Measurements from ENCODE around the gene SLA2.
"Not testable (repeated sequence)": the region's sequence is repeated elsewhere in the genome, so short reads cannot be mapped to it uniquely, and the experiment has no call there.

SLA2 gene

GRCh38 chr20:36676701-36677421, 30.9 kb upstream of the SLA2 start:
- Histone ChIP-seq H3K9me3 (ENCODE audit: low read depth, low read length) (no peaks in the 10 kb centered on the region), H3K4me3 (no peak overlapping the region), H3K36me3 (ENCODE audit: insufficient read depth, low read length) (peaks cover 5% of the 10 kb centered on the region), H3K9ac (ENCODE audit: insufficient read length) (no peak overlapping the region), H3K27ac (no peak overlapping the region)
- no peak for DNase-seq (ENCODE audit: low read depth, low spot score)
- TF ChIP-seq FOXP2 (optimal IDR thresholded peaks at IDR 0.05; ENCODE audit: control extremely low read depth, extremely low read length, insufficient read depth) (no peak), POLR2AphosphoS5 (IDR thresholded peaks at IDR 0.05; ENCODE audit: borderline replicate concordance, low read depth, low read length) (no peak), EZH2 (IDR thresholded peaks at IDR 0.05) (no peak)

GRCh38 chr20:36675545-36675944, 29.5 kb upstream of the SLA2 start:
- not testable (repeated sequence) for H3K27ac ChIP-seq; DNase-seq (ENCODE audit: low read depth, low spot score); H3K9ac ChIP-seq (ENCODE audit: insufficient read length); H3K36me3 ChIP-seq (ENCODE audit: insufficient read depth, low read length); H3K9me3 ChIP-seq (ENCODE audit: low read depth, low read length); H3K4me3 ChIP-seq

GRCh38 chr20:36672991-36673390, 27.0 kb upstream of the SLA2 start:
- Histone ChIP-seq H3K36me3 (ENCODE audit: insufficient read depth, low read length) (no peaks in the 10 kb centered on the region), H3K27ac (no peak overlapping the region), H3K9ac (ENCODE audit: insufficient read length) (no peak overlapping the region), H3K4me3 (no peak overlapping the region), H3K9me3 (ENCODE audit: low read depth, low read length) (no peaks in the 10 kb centered on the region)
- TF ChIP-seq EZH2 (IDR thresholded peaks at IDR 0.05) (no peak), POLR2AphosphoS5 (IDR thresholded peaks at IDR 0.05; ENCODE audit: borderline replicate concordance, low read depth, low read length) (no peak), FOXP2 (optimal IDR thresholded peaks at IDR 0.05; ENCODE audit: control extremely low read depth, extremely low read length, insufficient read depth) (no peak)
- no peak for DNase-seq (ENCODE audit: low read depth, low spot score)

- Histone ChIP-seq H3K4me3 (no peak overlapping the region), H3K9ac (ENCODE audit: insufficient read length) (no peak overlapping the region), H3K36me3 (ENCODE audit: insufficient read depth, low read length) (no peaks in the 10 kb centered on the region), H3K9me3 (ENCODE audit: low read depth, low read length) (no peaks in the 10 kb centered on the region), H3K27ac (no peak overlapping the region)
- no peak for DNase-seq (ENCODE audit: low read depth, low spot score)
- TF ChIP-seq FOXP2 (optimal IDR thresholded peaks at IDR 0.05; ENCODE audit: control extremely low read depth, extremely low read length, insufficient read depth) (no peak), EZH2 (IDR thresholded peaks at IDR 0.05) (no peak), POLR2AphosphoS5 (IDR thresholded peaks at IDR 0.05; ENCODE audit: borderline replicate concordance, low read depth, low read length) (no peak)
These were observed 24.8 kb upstream of the SLA2 start for GRCh38 chr20:36670665-36671357.

GRCh38 chr20:36666181-36666740, 20.3 kb upstream of the SLA2 start:
- no peak overlapping the region for H3K27ac ChIP-seq
- no peak overlapping the region for H3K4me3 ChIP-seq
- no peaks in the 10 kb centered on the region for H3K9me3 ChIP-seq (ENCODE audit: low read depth, low read length)
- H3K36me3 ChIP-seq (ENCODE audit: insufficient read depth, low read length), result peaks cover 9% of the 10 kb centered on the region; the same call in 1 of the 2 replicates
- DNase-seq (ENCODE audit: low read depth, low spot score), result no peak
- TF ChIP-seq FOXP2 (optimal IDR thresholded peaks at IDR 0.05; ENCODE audit: control extremely low read depth, extremely low read length, insufficient read depth) (no peak), EZH2 (IDR thresholded peaks at IDR 0.05) (no peak), POLR2AphosphoS5 (IDR thresholded peaks at IDR 0.05; ENCODE audit: borderline replicate concordance, low read depth, low read length) (no peak)
- no peak overlapping the region for H3K9ac ChIP-seq (ENCODE audit: insufficient read length)

GRCh38 chr20:36663031-36663430, 17.0 kb upstream of the SLA2 start:
- no peaks in the 10 kb centered on the region for H3K9me3 ChIP-seq (ENCODE audit: low read depth, low read length)
- DNase-seq (ENCODE audit: low read depth, low spot score), result no peak
- no peak overlapping the region for H3K4me3 ChIP-seq
- H3K27ac ChIP-seq, result no peak overlapping the region
- peaks cover 9% of the 10 kb centered on the region; the same call in 1 of the 2 replicates for H3K36me3 ChIP-seq (ENCODE audit: insufficient read depth, low read length)
- TF ChIP-seq FOXP2 (optimal IDR thresholded peaks at IDR 0.05; ENCODE audit: control extremely low read depth, extremely low read length, insufficient read depth) (no peak), POLR2AphosphoS5 (IDR thresholded peaks at IDR 0.05; ENCODE audit: borderline replicate concordance, low read depth, low read length) (no peak), EZH2 (IDR thresholded peaks at IDR 0.05) (no peak)
- no peak overlapping the region for H3K9ac ChIP-seq (ENCODE audit: insufficient read length)

GRCh38 chr20:36658300-36658699, 12.3 kb upstream of the SLA2 start:
- H3K9me3 ChIP-seq (ENCODE audit: low read depth, low read length), result no peaks in the 10 kb centered on the region
- no peak for TF ChIP-seq EZH2 (IDR thresholded peaks at IDR 0.05)
- TF ChIP-seq POLR2AphosphoS5 (IDR thresholded peaks at IDR 0.05; ENCODE audit: borderline replicate concordance, low read depth, low read length), result no peak
- TF ChIP-seq FOXP2 (optimal IDR thresholded peaks at IDR 0.05; ENCODE audit: control extremely low read depth, extremely low read length, insufficient read depth), result no peak
- H3K9ac ChIP-seq (ENCODE audit: insufficient read length), result no peak overlapping the region
- no peak for DNase-seq (ENCODE audit: low read depth, low spot score)
- no peak overlapping the region for H3K27ac ChIP-seq
- H3K4me3 ChIP-seq, result no peak overlapping the region
- no peaks in the 10 kb centered on the region for H3K36me3 ChIP-seq (ENCODE audit: insufficient read depth, low read length)

- no peaks in the 10 kb centered on the region for H3K36me3 ChIP-seq (ENCODE audit: insufficient read depth, low read length)
These were observed 10.7 kb upstream of the SLA2 start for GRCh38 chr20:36656733-36657132.

More at GRCh38 chr20:36656733-36657132, 10.7 kb upstream of the SLA2 start:
- Histone ChIP-seq H3K9ac (ENCODE audit: insufficient read length) (no peak overlapping the region), H3K27ac (no peak overlapping the region), H3K9me3 (ENCODE audit: low read depth, low read length) (no peaks in the 10 kb centered on the region), H3K4me3 (no peak overlapping the region)
- no peak for DNase-seq (ENCODE audit: low read depth, low spot score)
- TF ChIP-seq FOXP2 (optimal IDR thresholded peaks at IDR 0.05; ENCODE audit: control extremely low read depth, extremely low read length, insufficient read depth), result no peak
- no peak for TF ChIP-seq POLR2AphosphoS5 (IDR thresholded peaks at IDR 0.05; ENCODE audit: borderline replicate concordance, low read depth, low read length)
- no peak for TF ChIP-seq EZH2 (IDR thresholded peaks at IDR 0.05)
